GM19468 (cell line): ENCODE measurements around the gene PCCA.
"Not testable (repeated sequence)": the region's sequence is repeated elsewhere in the genome, so short reads cannot be mapped to it uniquely, and the experiment has no call there.

Experiments used
- ATAC-seq: cut with Tn5 transposase; IDR thresholded peaks from one replicate; pipeline ENCODE4 v1.9.1; 2021; ENCODE audit warnings: mild to moderate bottlenecking, moderate library complexity, moderate number of reproducible peaks; ENCODE audit not compliant: unreplicated experiment; ENCODE audit errors: extremely low read depth

PCCA gene

GRCh38 chr13:100095498-100095897 is 6.6 kb downstream of the PCCA start:
- no peak for ATAC-seq

- no peak for ATAC-seq
Observed at GRCh38 chr13:100096526-100096925, 7.6 kb downstream of the PCCA start.

GRCh38 chr13:100097821-100098220 is 8.9 kb downstream of the PCCA start:
- no peak for ATAC-seq

GRCh38 chr13:100098445-100099116 is 9.7 kb downstream of the PCCA start:
- ATAC-seq: no peak

- not testable (repeated sequence) for ATAC-seq
Observed at GRCh38 chr13:100099117-100099445, 10.2 kb downstream of the PCCA start.

GRCh38 chr13:100100115-100100879 is 11.4 kb downstream of the PCCA start:
- no peak for ATAC-seq

GRCh38 chr13:100102042-100102441 is 13.1 kb downstream of the PCCA start:
- no peak for ATAC-seq

- ATAC-seq: no peak
Observed at GRCh38 chr13:100106005-100106404, 17.1 kb downstream of the PCCA start.

GRCh38 chr13:100106705-100107104 is 17.8 kb downstream of the PCCA start:
- ATAC-seq: no peak

GRCh38 chr13:100108913-100109507 is 20.1 kb downstream of the PCCA start:
- no peak for ATAC-seq

- no peak for ATAC-seq
Observed at GRCh38 chr13:100110269-100110668, 21.4 kb downstream of the PCCA start.

- no peak for ATAC-seq
Observed at GRCh38 chr13:100112186-100112838, 23.4 kb downstream of the PCCA start.

- ATAC-seq: no peak
Observed at GRCh38 chr13:100115693-100116254, 26.9 kb downstream of the PCCA start.

GRCh38 chr13:100124265-100124664 is 35.4 kb downstream of the PCCA start:
- no peak for ATAC-seq

- no peak for ATAC-seq
Observed at GRCh38 chr13:100125946-100126345, 37.1 kb downstream of the PCCA start.

GRCh38 chr13:100128373-100128772 is 39.5 kb downstream of the PCCA start:
- ATAC-seq: no peak

GRCh38 chr13:100128838-100129237 is 39.9 kb downstream of the PCCA start:
- ATAC-seq: no peak

- peak; percentile 73 for ATAC-seq
Observed at GRCh38 chr13:100129605-100130004, 40.7 kb downstream of the PCCA start.

GRCh38 chr13:100130092-100130491 is 41.2 kb downstream of the PCCA start:
- no peak for ATAC-seq

- ATAC-seq: no peak
Observed at GRCh38 chr13:100130930-100131511, 42.1 kb downstream of the PCCA start.
